PC-3 (cell line): ENCODE data around the gene LHFPL3. TPM values are rescaled to one million over a fixed set of nuclear protein-coding genes. Genes with fewer than 3 reads are reported as not detected.

Source experiments
- ATAC-seq: fragments of 200-7000 bp; cut with Tn5 transposase; 2 replicates; pipeline ENCODE4 v1.9.1; 2020; ENCODE audit warnings: mild to moderate bottlenecking, moderate library complexity
- BruUV-seq: library from RNA; stranded (reverse); fragments of 400-500 nt; replicated peaks from 2 replicates; lab custom pipeline; 2021; lab: Mats Ljungman, UMichigan
- CTCF ChIA-PET: fragments of 300-600 bp; sonication (Branson Sonifier 250); formaldehyde crosslinking; loops from one replicate; lab custom pipeline; 2022; ENCODE audit warnings: antibody characterized with exemption; lab: Charles Lee
- POLR2A ChIA-PET: fragments of 300-600 bp; sonication (Branson Sonifier 250); formaldehyde crosslinking; loops from one replicate; lab custom pipeline; 2022; ENCODE audit warnings: antibody characterized with exemption; ENCODE audit not compliant: unreplicated experiment; lab: Charles Lee
- DNase-seq: peaks from one replicate; pipeline ENCODE4 v3.0.0-alpha.2; 2015
- H2AFZ ChIP-seq: fragments of 300-600 bp; sonication (generic); 2 replicates; pipeline ENCODE4 v1.6.0; 2016; ENCODE audit warnings: antibody characterized with exemption, low read length
- H3F3A ChIP-seq: fragments of 300-600 bp; sonication (generic); one replicate; pipeline ENCODE4 v1.6.0; 2017; ENCODE audit warnings: antibody characterized with exemption, low read length, control low read depth, mild to moderate bottlenecking; ENCODE audit not compliant: unreplicated experiment
- H3K27ac ChIP-seq: fragments of 300-600 bp; sonication (generic); 2 replicates; pipeline ENCODE4 v1.5.1; 2016; ENCODE audit warnings: mild to moderate bottlenecking, low read length
- H3K27me3 ChIP-seq: fragments of 300-600 bp; sonication (generic); 2 replicates; pipeline ENCODE4 v1.6.1; 2016; ENCODE audit warnings: low read length, mixed read lengths
- H3K36me3 ChIP-seq: fragments of 300-600 bp; sonication (generic); 2 replicates; pipeline ENCODE4 v1.6.1; 2016; ENCODE audit warnings: low read depth, mixed run types, low read length, mixed read lengths
- H3K4me1 ChIP-seq: fragments of 300-600 bp; sonication (generic); 2 replicates; pipeline ENCODE4 v1.5.1; 2016; ENCODE audit warnings: low read length; ENCODE audit not compliant: insufficient read depth
- H3K4me2 ChIP-seq: fragments of 300-600 bp; sonication (generic); 2 replicates; pipeline ENCODE4 v1.6.0; 2016; ENCODE audit warnings: low read length
- H3K4me3 ChIP-seq: fragments of 300-600 bp; sonication (generic); 2 replicates; pipeline ENCODE4 v1.5.1; 2016; ENCODE audit warnings: mild to moderate bottlenecking, low read length, mixed read lengths
- H3K79me2 ChIP-seq: fragments of 300-600 bp; sonication (generic); 2 replicates; pipeline ENCODE4 v1.6.1; 2017; ENCODE audit warnings: low read length, mixed read lengths
- H3K9ac ChIP-seq: fragments of 300-600 bp; sonication (generic); 2 replicates; pipeline ENCODE4 v1.6.0; 2016; ENCODE audit warnings: mild to moderate bottlenecking, low read length
- H3K9me2 ChIP-seq: fragments of 300-600 bp; sonication (generic); replicated peaks from 2 replicates; pipeline ENCODE4 v1.6.1; 2016; ENCODE audit warnings: mixed run types, low read length, mixed read lengths
- H3K9me3 ChIP-seq: fragments of 300-600 bp; sonication (generic); 2 replicates; pipeline ENCODE4 v1.6.1; 2016; ENCODE audit warnings: low read length, mixed read lengths
- H4K20me1 ChIP-seq: fragments of 300-600 bp; sonication (generic); 2 replicates; pipeline ENCODE4 v1.6.1; 2016; ENCODE audit warnings: low read length, mixed read lengths
- CTCF ChIP-seq: fragments of 300-600 bp; sonication (generic); conservative IDR thresholded peaks from 2 replicates; pipeline ENCODE4 v1.5.1; 2017; ENCODE audit warnings: antibody characterized with exemption, low read depth, mild to moderate bottlenecking, low read length
- EZH2 ChIP-seq: fragments of 300-600 bp; sonication (generic); IDR thresholded peaks from one replicate; pipeline ENCODE4 v1.6.1; 2017; ENCODE audit warnings: antibody characterized with exemption, mild to moderate bottlenecking, low read length; ENCODE audit not compliant: unreplicated experiment
- EZH2phosphoT487 ChIP-seq: fragments of 300-600 bp; sonication (generic); IDR thresholded peaks from 2 replicates; pipeline ENCODE4 v1.6.1; 2018; ENCODE audit warnings: mild to moderate bottlenecking, antibody characterized with exemption, low read length, borderline replicate concordance
- intact Hi-C: fragments of 100-400 bp; cut with micrococcal nuclease; formaldehyde crosslinking; loops from 2 replicates; pipeline ENCODE4 v1.9.0; 2023
- total RNA-seq: library from RNA; depleted of rRNA; stranded (reverse); fragments of >200 nt; gene quantifications from 2 replicates; pipeline ENCODE4 v1.2.3, GENCODE V29; 2014

LHFPL3 gene
- total RNA-seq, 1 experiment from 2014 or later, result not detected

GRCh38 chr7:104640506-104640905 is 312.1 kb downstream of the LHFPL3 start:
- intact Hi-C loops, result no loop called here
- DNase-seq, result no peak
- ChIA-PET CTCF (no interaction called here), POLR2A (no interaction called here)
- Histone ChIP-seq H3K4me1 (no peaks in the 10 kb centered on the region), H3K4me3 (no peak overlapping the region), H4K20me1 (no peaks in the 10 kb centered on the region), H3K4me2 (no peak overlapping the region), H2AFZ (no peak overlapping the region), H3K9ac (no peak overlapping the region), H3K27me3 (peaks cover 11% of the 10 kb centered on the region), H3K9me2 (no peaks in the 10 kb centered on the region), H3K79me2 (no peaks in the 10 kb centered on the region), H3K9me3 (no peaks in the 10 kb centered on the region), H3K36me3 (no peaks in the 10 kb centered on the region), H3K27ac (no peak overlapping the region), H3F3A (no peaks in the 10 kb centered on the region)
- no peak for ATAC-seq
- BruUV-seq, result no TSS peak
- TF ChIP-seq EZH2, result no peak
- TF ChIP-seq CTCF, result no peak
- no peak for TF ChIP-seq EZH2phosphoT487

DNA sequence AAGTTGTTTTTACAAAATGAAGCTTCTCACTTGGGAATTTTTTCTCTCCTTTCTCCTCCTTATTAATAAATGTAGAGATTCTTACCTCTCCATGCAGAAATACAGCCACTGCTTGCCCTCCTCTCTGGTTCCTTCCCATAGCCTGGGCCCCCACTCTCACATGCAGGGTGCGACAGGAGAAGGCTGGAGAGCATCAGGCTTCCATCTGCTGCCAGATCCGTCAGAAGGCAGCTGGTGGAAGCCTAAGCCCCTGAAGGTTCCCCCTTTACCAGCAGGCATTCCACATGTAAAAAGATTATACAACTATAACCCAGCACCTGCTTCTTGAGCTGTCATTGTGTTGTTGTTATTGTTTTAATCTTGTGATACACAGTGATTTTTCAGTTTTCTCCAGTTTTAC is 314.2 kb downstream of the LHFPL3 start:
- intact Hi-C loops, result no loop called here
- Histone ChIP-seq H3K27me3 (peaks cover 28% of the 10 kb centered on the region), H3K4me2 (no peak overlapping the region), H3K79me2 (no peaks in the 10 kb centered on the region), H3K36me3 (no peaks in the 10 kb centered on the region), H3K9ac (no peak overlapping the region), H4K20me1 (no peaks in the 10 kb centered on the region), H3K9me2 (no peaks in the 10 kb centered on the region), H3K9me3 (no peaks in the 10 kb centered on the region), H3K27ac (no peak overlapping the region), H3K4me1 (no peaks in the 10 kb centered on the region), H2AFZ (no peak overlapping the region), H3K4me3 (no peak overlapping the region), H3F3A (no peaks in the 10 kb centered on the region)
- no TSS peak for BruUV-seq
- TF ChIP-seq CTCF, result no peak
- no peak for TF ChIP-seq EZH2phosphoT487
- TF ChIP-seq EZH2, result no peak
- ChIA-PET POLR2A (interaction anchor here (0.6 kb wide), 1 partner anchor 12 kb away, joined by 7 read pairs; no protein-coding TSS in a partner anchor), CTCF (interaction anchor here (0.5 to 0.7 kb wide), 2 partner anchors 301 to 518 kb away, joined by 3 read pairs; no protein-coding TSS in a partner anchor)
- DNase-seq (no peak), ATAC-seq (no peak)

DNA sequence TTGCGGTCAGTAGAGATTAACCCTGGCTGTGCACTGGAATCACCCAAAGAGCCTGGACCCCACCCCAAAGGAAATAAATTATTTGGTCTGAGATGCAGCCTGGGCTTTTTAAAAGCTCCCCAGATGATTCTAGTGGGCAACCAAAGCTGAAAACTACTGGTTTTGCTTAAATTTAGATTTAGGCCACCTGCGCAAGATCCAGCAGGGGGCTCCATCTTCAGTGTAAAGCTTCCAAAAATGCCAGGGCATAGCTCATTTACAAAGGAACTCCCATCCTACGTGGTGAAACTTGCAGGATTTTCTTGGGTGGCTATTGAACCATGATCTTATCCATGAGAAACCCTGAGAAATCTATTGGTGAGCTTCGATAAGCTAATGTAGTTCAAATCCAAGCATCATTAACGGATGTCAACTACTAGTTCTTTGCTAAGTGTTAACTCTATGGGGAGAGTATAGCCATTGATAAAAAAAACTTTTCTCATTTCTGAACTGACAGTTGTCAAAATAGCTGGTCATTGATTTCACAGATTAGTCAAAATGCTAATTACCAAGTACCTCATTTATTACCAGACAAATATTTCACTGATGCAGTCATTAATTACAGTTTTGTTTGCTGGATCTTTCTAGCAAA is 315.3 kb downstream of the LHFPL3 start:
- peak; percentile 51 for ATAC-seq
- intact Hi-C loops, result loop anchor here (1.0 kb wide), 2 partner anchors 205 to 275 kb away; no protein-coding TSS in a partner anchor

More for the DNA sequence above, 315.3 kb downstream of the LHFPL3 start:
- Histone ChIP-seq H3F3A (no peaks in the 10 kb centered on the region), H3K4me2 (no peak overlapping the region), H2AFZ (no peak overlapping the region), H3K4me3 (no peak overlapping the region), H3K27ac (no peak overlapping the region), H3K9me2 (no peaks in the 10 kb centered on the region), H3K9ac (no peak overlapping the region), H3K36me3 (no peaks in the 10 kb centered on the region), H3K9me3 (no peaks in the 10 kb centered on the region), H3K27me3 (peaks cover 29% of the 10 kb centered on the region), H3K79me2 (no peaks in the 10 kb centered on the region), H3K4me1 (no peaks in the 10 kb centered on the region), H4K20me1 (no peaks in the 10 kb centered on the region)
- ChIA-PET POLR2A (interaction anchor here (0.5 kb wide), 1 partner anchor 22 kb away, joined by 3 read pairs; no protein-coding TSS in a partner anchor), CTCF (interaction anchor here (0.6 to 1.1 kb wide), 8 partner anchors 204 to 412 kb away, joined by 3 to 7 read pairs (median 3); no protein-coding TSS in a partner anchor)
- peak; percentile 39 for DNase-seq
- BruUV-seq, result no TSS peak
- peak; percentile 75 for TF ChIP-seq CTCF
- no peak for TF ChIP-seq EZH2phosphoT487
